H1 (cell line): Measurements from ENCODE around the gene MPRIP. TPM values are rescaled to one million over a fixed set of nuclear protein-coding genes. Genes with fewer than 3 reads are reported as not detected.

ENCODE experiments used
- CBX8 ChIP-seq: fragments of 300-800, 300-1000 bp; sonication (generic); IDR thresholded peaks from 2 replicates; pipeline ENCODE4 v1.7.1; 2016; ENCODE audit warnings: low read depth, low read length, borderline replicate concordance
- polyA plus RNA-seq, 7 experiments: library from polyadenylated mRNA; depleted of rRNA in 3 of 7; stranded (reverse) in 5 of 7; unstranded in 2 of 7; fragments of >200 nt in 5 of 7; fragments of 200-250 nt in 2 of 7; gene quantifications; 1 replicate in 5 of 7; 2 replicates in 1 of 7; 4 replicates in 1 of 7; pipeline versions ENCODE4 v1.2.1 to v1.2.3, GENCODE V29; 2011 to 2013; ENCODE audit warnings: missing spikeins in 2 of 7, mixed read lengths in 2 of 7
- total RNA-seq: library from RNA; stranded (reverse); fragmentation: NEBNext Ultra II Directional; extraction: Animal tissue kit (Norgen Biotek cat#: 25700); gene quantifications from 2 replicates; pipeline ENCODE4 v1.2.1, GENCODE V29; 2021

Gene MPRIP
- total and polyA plus RNA-seq, 2 of the 8 experiments (the other 6 are each of a cell fraction or from before 2014, with no cell fraction given): 48.6 to 146 TPM

- TF ChIP-seq CBX8: no peak
- TF ChIP-seq, all 59 proteins: peak for 0
These were observed 197.6 kb downstream of the MPRIP start (continued) for GRCh38 chr17:17239832-17240231.
